Psoas muscle (tissue), 8 donors: ENCODE measurements around the gene MRS2. TPM values are rescaled to one million over a fixed set of nuclear protein-coding genes. Genes with fewer than 3 reads are reported as not detected.

Source experiments
- ATAC-seq, 4 donors: fragments of 200-7000 bp; cut with Tn5 transposase; one replicate each; pipeline ENCODE4 v1.9.1; 2020; ENCODE audit warnings: moderate library complexity in 3 of 4, mild to moderate bottlenecking in 2 of 4
- DNase-seq, 2 donors: peaks; one replicate each; pipeline ENCODE4 v3.0.0-alpha.2; 2020
- H3K27ac ChIP-seq: fragments of 200-600 bp; one replicate; pipeline ENCODE4 v1.8.0; 2022
- H3K27me3 ChIP-seq, 3 donors: fragments of 200-600 bp in 1 of 3; one replicate each; pipeline versions ENCODE4 v1.6.1 to v1.8.0; 2013 to 2022; ENCODE audit warnings: low read length in 2 of 3, mild to moderate bottlenecking in 2 of 3, moderate library complexity in 1 of 3; ENCODE audit not compliant: insufficient read depth in 3 of 3
- H3K36me3 ChIP-seq, 2 donors: fragments of 200-600 bp in 1 of 2; one replicate each; pipeline versions ENCODE4 v1.6.1 to v1.8.0; 2013 to 2022; ENCODE audit warnings: low read depth in 1 of 2, mild to moderate bottlenecking in 1 of 2, moderate library complexity in 1 of 2; ENCODE audit not compliant: insufficient read depth in 1 of 2
- H3K4me1 ChIP-seq: fragments of 200-600 bp; one replicate; pipeline ENCODE4 v1.8.0; 2022
- H3K4me3 ChIP-seq: fragments of 200-600 bp; one replicate; pipeline ENCODE4 v1.8.0; 2022; ENCODE audit warnings: mild to moderate bottlenecking
- H3K9me3 ChIP-seq: fragments of 200-600 bp; one replicate; pipeline ENCODE4 v1.8.0; 2022
- intact Hi-C, 2 donors: fragments of 100-400 bp; cut with DNase I; formaldehyde crosslinking; loops; one replicate each; pipeline versions ENCODE4 v1.11.0 to v1.14.2; 2022
- polyA plus RNA-seq, 3 donors: library from polyadenylated mRNA; stranded (reverse); fragments of 200-250 nt; gene quantifications; one replicate each; pipeline ENCODE4 v1.2.3, GENCODE V29; 2013
- total RNA-seq, 4 donors: library from RNA; stranded (reverse); fragmentation: NEBNext Ultra II Directional in 2 of 4; extraction: Animal tissue kit (Norgen Biotek cat#: 25700) in 2 of 4; gene quantifications; one replicate each; pipeline versions ENCODE4 v1.2.1 to v1.2.4, GENCODE V29; 2021 to 2023
- TF ChIP-seq, protein P1 (sequence below): fragments of 200-600 bp; IDR thresholded peaks from one replicate; pipeline ENCODE4 v1.8.0; 2022; ENCODE audit warnings: antibody characterized with exemption
- donor health status: healthy with polysubstance abuse.
- donor health status: DM: no; HTN: no; CAD: no; lungs with moderate emphysema.
- donor health status: Bipolar disorder and iron deficiency.
- donor health status: healthy.
- donor health status: DM: yes; HTN: yes; CAD: no.
- donor health status: DM: no; HTN: no; CAD: no.
- donor health status: DM: no; HTN: no; CAD: no.
- donor health status: DM: yes; HTN: yes; CAD: no.

MRS2 gene
- total and polyA plus RNA-seq, 7 donors, result 26.2 to 52.6 (median 33.4) TPM

DNA sequence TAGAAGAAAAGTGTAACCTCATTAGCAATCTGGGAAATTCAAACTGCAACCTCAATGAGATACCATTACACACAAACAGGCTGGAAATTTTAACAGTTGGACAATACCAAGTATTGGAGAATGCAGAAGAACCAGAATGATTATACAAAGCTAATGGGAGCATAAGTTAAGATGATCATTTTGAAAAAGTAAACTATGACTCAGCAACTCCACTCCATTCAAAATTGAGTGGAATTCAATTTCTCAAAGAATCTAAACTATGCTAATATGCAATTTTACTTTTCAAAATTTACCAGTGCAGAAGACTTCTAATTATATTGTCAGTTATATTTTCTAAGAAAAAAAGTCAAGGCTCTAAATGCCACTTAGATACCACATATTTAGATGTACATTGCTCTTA lies 69.4 kb downstream of the MRS2 start:
- Histone ChIP-seq H3K36me3 (no peaks in the 10 kb centered on the region), H3K4me3 (no peak overlapping the region), H3K9me3 (no peaks in the 10 kb centered on the region), H3K4me1 (no peaks in the 10 kb centered on the region), H3K27ac (no peak overlapping the region), H3K27me3 (no peaks in the 10 kb centered on the region)
- TF ChIP-seq, protein P1, sequence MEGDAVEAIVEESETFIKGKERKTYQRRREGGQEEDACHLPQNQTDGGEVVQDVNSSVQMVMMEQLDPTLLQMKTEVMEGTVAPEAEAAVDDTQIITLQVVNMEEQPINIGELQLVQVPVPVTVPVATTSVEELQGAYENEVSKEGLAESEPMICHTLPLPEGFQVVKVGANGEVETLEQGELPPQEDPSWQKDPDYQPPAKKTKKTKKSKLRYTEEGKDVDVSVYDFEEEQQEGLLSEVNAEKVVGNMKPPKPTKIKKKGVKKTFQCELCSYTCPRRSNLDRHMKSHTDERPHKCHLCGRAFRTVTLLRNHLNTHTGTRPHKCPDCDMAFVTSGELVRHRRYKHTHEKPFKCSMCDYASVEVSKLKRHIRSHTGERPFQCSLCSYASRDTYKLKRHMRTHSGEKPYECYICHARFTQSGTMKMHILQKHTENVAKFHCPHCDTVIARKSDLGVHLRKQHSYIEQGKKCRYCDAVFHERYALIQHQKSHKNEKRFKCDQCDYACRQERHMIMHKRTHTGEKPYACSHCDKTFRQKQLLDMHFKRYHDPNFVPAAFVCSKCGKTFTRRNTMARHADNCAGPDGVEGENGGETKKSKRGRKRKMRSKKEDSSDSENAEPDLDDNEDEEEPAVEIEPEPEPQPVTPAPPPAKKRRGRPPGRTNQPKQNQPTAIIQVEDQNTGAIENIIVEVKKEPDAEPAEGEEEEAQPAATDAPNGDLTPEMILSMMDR, result no peak
- no peak for DNase-seq
- intact Hi-C loops, result no loop called here
- ATAC-seq, result no peak

Other genes starting within 250 kb of the MRS2 start
- 1 to 10 TPM in 1 of 4 donors, under 1 TPM in 3; 0.60 to 3.1 (median 0.86) TPM for gene DCDC2, start 44.9 kb upstream of the MRS2 start, total RNA-seq
- 1 to 10 TPM in 1 of 3 donors, under 1 TPM in 2; 0.45 to 1.1 (median 0.47) TPM for gene DCDC2, start 44.9 kb upstream of the MRS2 start, polyA plus RNA-seq
- gene GPLD1, start 86.6 kb downstream of the MRS2 start, total RNA-seq, result 1 to 10 TPM in 1 of 4 donors, under 1 TPM in 3; 0.38 to 1.1 (median 0.81) TPM
- under 1 TPM; 0.25 to 0.30 (median 0.28) TPM for gene GPLD1, start 86.6 kb downstream of the MRS2 start, polyA plus RNA-seq
- 10 to 100 TPM; 16.7 to 41.7 (median 34.6) TPM for gene ALDH5A1, start 92.0 kb downstream of the MRS2 start, total RNA-seq
- gene ALDH5A1, start 92.0 kb downstream of the MRS2 start, polyA plus RNA-seq, result 10 to 100 TPM in 1 of 3 donors, 1 to 10 TPM in 2; 3.5 to 10.7 (median 8.6) TPM
- under 1 TPM in 3 of 4 donors, not detected in 1; 0.02 to 0.04 (median 0.04) TPM for gene KIAA0319, start 243.3 kb downstream of the MRS2 start, total RNA-seq
- under 1 TPM in 2 of 3 donors, not detected in 1; 0.01 to 0.06 TPM for gene KIAA0319, start 243.3 kb downstream of the MRS2 start, polyA plus RNA-seq